OCI-LY1 (cell line): ENCODE results near the gene EPHA7.

Experiments used
- H2AFZ ChIP-seq: fragments of 200-600 bp; sonication (generic), shearing (Covaris generic); 2 replicates; pipeline ENCODE4 v1.6.0; 2014; ENCODE audit warnings: antibody characterized with exemption, mild to moderate bottlenecking, low read length
- H3F3A ChIP-seq: fragments of 200-600 bp; sonication (generic), shearing (Covaris generic); 2 replicates; pipeline ENCODE4 v1.6.0; 2014; ENCODE audit warnings: mild to moderate bottlenecking, antibody characterized with exemption, low read length, moderate library complexity; ENCODE audit not compliant: insufficient read depth
- H3K27ac ChIP-seq: fragments of 200-600 bp; sonication (generic); 2 replicates; pipeline ENCODE4 v1.5.1; 2014; ENCODE audit warnings: low read length, mixed run types, mild to moderate bottlenecking, low read depth; ENCODE audit not compliant: poor library complexity, severe bottlenecking
- H3K27me3 ChIP-seq: fragments of 200-600 bp; sonication (generic); 2 replicates; pipeline ENCODE4 v1.6.0; 2014; ENCODE audit warnings: antibody characterized with exemption, mild to moderate bottlenecking, low read length, moderate library complexity; ENCODE audit not compliant: insufficient read depth
- H3K36me3 ChIP-seq: fragments of 200-600 bp; sonication (generic); 2 replicates; pipeline ENCODE4 v1.6.1; 2014; ENCODE audit warnings: mild to moderate bottlenecking, antibody characterized with exemption, low read length, moderate library complexity, mixed read lengths; ENCODE audit not compliant: insufficient read depth
- H3K4me1 ChIP-seq: fragments of 200-600 bp; sonication (generic); 2 replicates; pipeline ENCODE4 v1.5.1; 2014; ENCODE audit warnings: mild to moderate bottlenecking, low read length, moderate library complexity; ENCODE audit not compliant: insufficient read depth, severe bottlenecking
- H3K4me2 ChIP-seq: fragments of 200-600 bp; sonication (generic), shearing (Covaris generic); 2 replicates; pipeline ENCODE4 v1.6.1; 2014; ENCODE audit warnings: low read length
- H3K4me3 ChIP-seq: fragments of 200-600 bp; sonication (generic); 2 replicates; pipeline ENCODE4 v1.5.1; 2014; ENCODE audit warnings: low read length, low read depth, mild to moderate bottlenecking, mixed read lengths; ENCODE audit not compliant: poor library complexity, severe bottlenecking
- H3K79me2 ChIP-seq: fragments of 200-600 bp; shearing (Covaris generic); 2 replicates; pipeline ENCODE4 v1.6.1; 2016; ENCODE audit warnings: mixed run types, low read length, mixed read lengths; ENCODE audit not compliant: insufficient read depth
- H3K9ac ChIP-seq: fragments of 200-600 bp; sonication (generic), shearing (Covaris generic); 2 replicates; pipeline ENCODE4 v1.6.1; 2014; ENCODE audit warnings: mild to moderate bottlenecking, low read length, mixed read lengths
- H3K9me2 ChIP-seq: fragments of 200-600 bp; sonication (generic), shearing (Covaris generic); 2 replicates; pipeline ENCODE4 v1.6.1; 2014; ENCODE audit warnings: low read depth, mild to moderate bottlenecking, low read length, mixed read lengths
- H3K9me3 ChIP-seq: fragments of 200-600 bp; shearing (Covaris generic); 2 replicates; pipeline ENCODE4 v1.6.1; 2014; ENCODE audit warnings: low read length, mixed read lengths
- H4K20me1 ChIP-seq: fragments of 200-600 bp; sonication (generic), shearing (Covaris generic); 2 replicates; pipeline ENCODE4 v1.6.0; 2016; ENCODE audit warnings: mild to moderate bottlenecking, low read length; ENCODE audit not compliant: insufficient read depth
- EZH2 ChIP-seq: fragments of 200-600 bp; sonication (generic), shearing (Covaris generic); IDR thresholded peaks from 2 replicates; pipeline ENCODE4 v1.8.0; 2017; ENCODE audit warnings: borderline replicate concordance, mixed run types, mild to moderate bottlenecking, antibody characterized with exemption, low read length, moderate library complexity, mixed read lengths
- TF ChIP-seq, protein P1 (sequence below): fragments of 200-600 bp; sonication (generic), shearing (Covaris generic); IDR thresholded peaks from 2 replicates; pipeline ENCODE4 v1.5.1; 2017; ENCODE audit warnings: mild to moderate bottlenecking, antibody characterized with exemption, low read length, moderate library complexity, mixed read lengths

Gene EPHA7

DNA sequence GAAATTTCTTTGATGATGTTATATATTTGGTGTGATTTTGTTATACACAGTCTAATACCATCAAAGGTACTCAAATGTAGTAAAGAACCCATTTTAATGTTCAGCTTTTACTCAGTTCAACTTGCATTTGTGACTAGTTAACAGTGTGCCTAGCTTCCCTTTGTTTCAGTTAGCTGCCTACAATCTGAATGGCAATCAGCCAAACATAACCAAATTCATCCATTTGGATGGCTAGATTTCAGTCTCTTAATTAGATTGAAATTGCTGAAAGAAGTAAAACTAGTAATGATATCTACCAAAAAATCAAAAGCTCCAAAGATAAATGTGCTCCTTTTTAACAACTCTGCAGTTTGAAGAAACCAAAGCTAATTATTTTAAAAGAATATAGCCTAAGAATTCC, 6.9 kb downstream of the EPHA7 start:
- Histone ChIP-seq H4K20me1 (no peaks in the 10 kb centered on the region), H3K36me3 (no peaks in the 10 kb centered on the region), H3K4me1 (no peaks in the 10 kb centered on the region), H2AFZ (no peak overlapping the region), H3F3A (no peaks in the 10 kb centered on the region), H3K9me3 (no peaks in the 10 kb centered on the region), H3K9ac (no peak overlapping the region), H3K4me2 (no peak overlapping the region), H3K79me2 (no peaks in the 10 kb centered on the region), H3K4me3 (no peak overlapping the region), H3K27me3 (no peaks in the 10 kb centered on the region), H3K27ac (no peak overlapping the region), H3K9me2 (no peaks in the 10 kb centered on the region)
- TF ChIP-seq EZH2: no peak
- TF ChIP-seq, protein P1, sequence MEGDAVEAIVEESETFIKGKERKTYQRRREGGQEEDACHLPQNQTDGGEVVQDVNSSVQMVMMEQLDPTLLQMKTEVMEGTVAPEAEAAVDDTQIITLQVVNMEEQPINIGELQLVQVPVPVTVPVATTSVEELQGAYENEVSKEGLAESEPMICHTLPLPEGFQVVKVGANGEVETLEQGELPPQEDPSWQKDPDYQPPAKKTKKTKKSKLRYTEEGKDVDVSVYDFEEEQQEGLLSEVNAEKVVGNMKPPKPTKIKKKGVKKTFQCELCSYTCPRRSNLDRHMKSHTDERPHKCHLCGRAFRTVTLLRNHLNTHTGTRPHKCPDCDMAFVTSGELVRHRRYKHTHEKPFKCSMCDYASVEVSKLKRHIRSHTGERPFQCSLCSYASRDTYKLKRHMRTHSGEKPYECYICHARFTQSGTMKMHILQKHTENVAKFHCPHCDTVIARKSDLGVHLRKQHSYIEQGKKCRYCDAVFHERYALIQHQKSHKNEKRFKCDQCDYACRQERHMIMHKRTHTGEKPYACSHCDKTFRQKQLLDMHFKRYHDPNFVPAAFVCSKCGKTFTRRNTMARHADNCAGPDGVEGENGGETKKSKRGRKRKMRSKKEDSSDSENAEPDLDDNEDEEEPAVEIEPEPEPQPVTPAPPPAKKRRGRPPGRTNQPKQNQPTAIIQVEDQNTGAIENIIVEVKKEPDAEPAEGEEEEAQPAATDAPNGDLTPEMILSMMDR: no peak

DNA sequence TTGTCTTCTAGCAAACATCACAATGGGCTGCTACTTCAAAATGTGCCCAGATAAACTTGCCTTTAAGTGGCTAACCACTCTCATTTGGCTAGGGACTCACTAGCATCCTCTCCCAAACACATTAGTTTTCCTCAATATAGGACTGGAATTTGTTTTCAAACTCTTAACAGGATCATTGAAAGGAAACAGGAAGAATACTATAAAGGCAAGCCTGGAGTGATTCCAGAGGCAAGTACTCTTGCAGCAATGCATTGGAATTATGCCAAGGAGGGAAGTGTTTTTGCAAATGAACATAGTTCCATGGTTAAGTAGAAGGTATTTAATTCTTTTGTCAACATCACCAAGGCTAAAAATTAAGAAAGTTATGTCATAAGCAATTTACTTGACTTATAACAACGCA, 12.2 kb downstream of the EPHA7 start:
- Histone ChIP-seq H3K4me3 (no peak overlapping the region), H4K20me1 (no peaks in the 10 kb centered on the region), H3K36me3 (no peaks in the 10 kb centered on the region), H3K27me3 (no peaks in the 10 kb centered on the region), H3K4me1 (no peaks in the 10 kb centered on the region), H3K9me2 (no peaks in the 10 kb centered on the region), H3K27ac (no peak overlapping the region), H3K9ac (no peak overlapping the region), H3K79me2 (no peaks in the 10 kb centered on the region), H3F3A (no peaks in the 10 kb centered on the region), H3K4me2 (no peak overlapping the region), H2AFZ (no peak overlapping the region), H3K9me3 (no peaks in the 10 kb centered on the region)
- TF ChIP-seq, protein P1: no peak
- TF ChIP-seq EZH2: no peak

DNA sequence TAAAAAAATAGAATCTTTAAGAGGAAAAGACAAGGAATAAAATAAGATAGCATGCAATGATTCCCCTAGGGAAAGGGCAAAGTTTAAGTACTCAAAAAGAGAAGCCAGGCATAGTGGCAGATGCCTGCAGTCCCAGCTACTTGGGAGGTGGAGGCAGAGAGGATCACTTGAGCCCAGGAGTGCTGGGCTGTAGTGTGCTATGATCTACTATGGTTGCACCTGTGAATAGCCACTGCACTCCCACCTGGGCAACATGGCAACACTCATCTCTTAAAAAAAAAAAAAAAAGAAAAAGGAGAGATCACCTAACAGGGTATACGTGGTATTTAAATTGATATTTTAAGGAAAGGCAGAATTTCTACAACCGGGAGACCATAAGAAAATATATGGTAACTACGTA, 16.0 kb downstream of the EPHA7 start:
- H3K27me3 ChIP-seq: no peaks in the 10 kb centered on the region
- no peak overlapping the region for H2AFZ ChIP-seq
- H3F3A ChIP-seq: no peaks in the 10 kb centered on the region
- H3K9me3 ChIP-seq: no peaks in the 10 kb centered on the region
- no peaks in the 10 kb centered on the region for H3K4me1 ChIP-seq
- H3K36me3 ChIP-seq: no peaks in the 10 kb centered on the region
- no peak overlapping the region for H3K4me2 ChIP-seq
- no peaks in the 10 kb centered on the region for H3K9me2 ChIP-seq
- H3K79me2 ChIP-seq: no peaks in the 10 kb centered on the region
- H3K9ac ChIP-seq: no peak overlapping the region
- H3K27ac ChIP-seq: no peak overlapping the region
- H4K20me1 ChIP-seq: no peaks in the 10 kb centered on the region
- H3K4me3 ChIP-seq: no peak overlapping the region
- TF ChIP-seq EZH2: no peak
- TF ChIP-seq, protein P1: no peak
